HG03060 (cell line): ENCODE measurements around the gene IBSP.

Experiments
- ATAC-seq: cut with Tn5 transposase; IDR thresholded peaks from one replicate; pipeline ENCODE4 v1.9.1; 2021; ENCODE audit warnings: low read depth, moderate number of reproducible peaks; ENCODE audit not compliant: unreplicated experiment

Gene IBSP, protein sequence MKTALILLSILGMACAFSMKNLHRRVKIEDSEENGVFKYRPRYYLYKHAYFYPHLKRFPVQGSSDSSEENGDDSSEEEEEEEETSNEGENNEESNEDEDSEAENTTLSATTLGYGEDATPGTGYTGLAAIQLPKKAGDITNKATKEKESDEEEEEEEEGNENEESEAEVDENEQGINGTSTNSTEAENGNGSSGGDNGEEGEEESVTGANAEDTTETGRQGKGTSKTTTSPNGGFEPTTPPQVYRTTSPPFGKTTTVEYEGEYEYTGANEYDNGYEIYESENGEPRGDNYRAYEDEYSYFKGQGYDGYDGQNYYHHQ

DNA sequence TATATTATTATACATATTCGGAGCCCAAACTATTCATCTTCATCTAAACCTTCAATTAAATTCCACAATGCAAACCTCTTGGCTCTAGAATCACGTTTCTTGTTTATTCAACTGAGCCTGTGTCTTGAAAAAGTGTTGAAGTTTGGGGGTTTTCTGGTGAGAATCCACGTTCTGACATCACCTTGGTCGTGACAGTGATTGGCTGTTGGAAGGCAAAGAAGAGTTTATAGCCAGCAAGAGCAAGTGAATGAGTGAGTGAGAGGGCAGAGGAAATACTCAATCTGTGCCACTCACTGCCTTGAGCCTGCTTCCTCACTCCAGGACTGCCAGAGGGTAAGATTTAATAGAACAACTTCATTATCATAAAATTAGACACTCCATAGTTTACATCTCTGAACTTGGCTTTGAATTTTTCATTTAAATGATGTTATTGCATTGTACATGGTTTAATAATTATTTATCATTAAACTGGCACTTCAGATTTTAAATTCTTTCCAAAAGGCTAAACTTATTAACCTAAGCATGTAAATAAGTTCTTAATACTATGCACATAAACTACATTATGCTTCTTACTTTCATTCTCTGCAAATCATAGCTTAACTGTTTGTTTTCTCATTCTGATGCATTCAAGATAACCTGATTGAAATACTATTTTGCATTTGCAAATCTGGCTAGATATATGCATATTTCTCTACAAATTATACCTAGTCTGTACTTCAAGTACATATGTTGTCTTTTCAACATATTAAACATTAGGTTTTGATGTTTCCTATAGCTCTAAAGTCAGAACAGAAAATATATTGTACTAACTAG lies at the start of gene IBSP:
IBSP (plus strand) TSS at position 254 of the 813 bp plus-strand sequence. CDS start 2,808 bp downstream, outside the sequence.
- no peak for ATAC-seq

DNA sequence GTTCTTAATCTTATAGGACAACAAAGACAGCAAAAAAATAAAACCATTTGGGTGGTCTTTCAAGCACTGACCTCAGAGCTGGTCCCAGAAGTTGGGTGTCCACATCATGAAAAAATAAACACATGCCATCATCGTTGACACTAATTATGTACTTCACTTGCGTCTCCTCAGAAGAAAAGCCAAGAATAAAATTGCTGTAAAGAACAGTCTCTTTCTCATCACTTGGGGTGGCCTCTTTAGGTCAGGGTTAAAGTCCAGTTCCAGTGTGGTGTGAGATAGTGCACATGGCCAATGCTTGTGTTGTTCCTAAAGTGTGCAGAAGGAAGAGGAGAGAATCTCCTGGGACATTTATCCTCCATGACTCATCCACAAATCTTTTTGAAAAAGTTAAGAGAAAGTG lies 49.5 kb upstream of the IBSP start:
- ATAC-seq = no peak

DNA sequence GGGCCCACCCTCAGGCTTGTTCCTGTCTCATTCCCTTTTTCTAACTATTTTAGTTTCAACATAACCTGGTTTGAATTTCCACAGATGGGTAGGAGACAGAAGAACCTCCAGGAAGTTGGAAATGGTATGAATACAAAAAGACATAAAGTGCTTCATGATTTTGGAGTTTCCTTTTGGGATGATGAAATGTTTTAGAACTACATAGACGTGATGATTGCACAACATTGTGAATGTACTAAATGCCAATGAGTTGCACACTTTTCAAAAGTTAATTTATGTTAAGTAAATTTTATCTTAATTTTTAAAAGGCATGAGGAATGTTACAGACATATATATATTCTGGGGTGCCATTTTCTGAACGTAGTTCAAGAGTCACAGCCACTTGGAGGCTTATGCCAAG lies 41.1 kb upstream of the IBSP start:
- no peak for ATAC-seq

GRCh38 chr4:87762311-87762710 lies 37.0 kb upstream of the IBSP start:
- no peak for ATAC-seq

- ATAC-seq = no peak
Observed at GRCh38 chr4:87781569-87781968, 17.8 kb upstream of the IBSP start.

DNA sequence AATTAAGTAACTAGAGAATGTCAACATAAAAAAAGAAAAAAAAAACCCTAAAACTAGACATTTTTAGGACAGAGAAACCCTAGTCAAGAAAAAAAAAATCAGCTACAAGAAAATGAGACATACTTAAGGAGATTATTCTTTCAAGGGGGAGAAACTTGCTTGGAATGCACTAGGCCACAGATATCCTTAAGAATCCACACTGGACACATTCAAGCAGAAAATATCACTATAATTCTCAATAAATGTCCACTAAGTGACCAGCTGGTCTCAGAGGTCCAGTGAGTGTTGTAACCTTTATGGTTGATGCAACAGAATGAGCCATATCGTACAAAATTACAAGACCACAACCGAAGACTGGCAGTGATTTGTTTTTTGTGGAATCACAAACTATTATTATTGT lies 15.6 kb upstream of the IBSP start:
- ATAC-seq = no peak

- ATAC-seq = no peak
Observed at GRCh38 chr4:87785731-87786509, 13.4 kb upstream of the IBSP start.

- no peak for ATAC-seq
Observed at GRCh38 chr4:87802858-87803257, 3.5 kb downstream of the IBSP start.

GRCh38 chr4:87803421-87803820 lies 4.1 kb downstream of the IBSP start:
- no peak for ATAC-seq

DNA sequence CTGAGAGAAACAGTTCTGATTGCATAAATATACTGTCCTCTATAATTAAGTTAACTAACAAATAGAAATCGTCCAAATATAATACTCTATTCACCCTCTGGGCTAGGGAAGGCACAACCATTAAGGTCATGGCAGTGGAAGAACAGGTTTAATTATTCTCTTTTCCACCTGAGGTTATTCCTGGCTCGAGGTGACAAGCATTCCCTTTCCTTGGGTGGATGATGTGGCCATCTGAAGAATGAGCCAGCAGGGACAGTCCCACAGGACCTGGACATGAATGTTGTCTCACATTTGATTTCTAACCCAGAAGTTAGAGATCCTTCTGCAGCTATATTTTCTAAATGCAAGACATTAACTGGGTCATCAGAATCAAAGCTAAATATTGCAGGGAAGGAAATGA lies 5.5 kb downstream of the IBSP start:
- ATAC-seq = no peak

GRCh38 chr4:87805971-87806370 lies 6.6 kb downstream of the IBSP start:
- no peak for ATAC-seq

DNA sequence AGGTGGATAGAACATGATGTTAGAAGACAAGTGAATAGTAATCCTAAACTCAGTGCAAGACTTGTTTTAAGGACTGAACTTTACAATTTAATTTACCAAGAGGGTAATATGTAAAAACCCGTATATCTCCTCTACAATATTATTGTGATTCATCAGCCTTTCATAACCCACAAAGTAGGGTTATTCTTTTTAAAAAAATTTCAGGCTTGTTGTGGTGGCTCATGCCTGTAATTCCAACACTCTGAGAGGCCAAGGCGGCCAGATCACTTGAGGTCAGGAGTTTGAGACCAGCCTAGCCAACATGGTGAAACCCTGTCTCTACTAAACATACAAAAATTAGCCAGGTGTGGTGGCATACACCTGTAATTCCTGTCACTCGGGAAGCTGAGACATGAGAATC lies 7.2 kb downstream of the IBSP start:
- ATAC-seq = no peak

DNA sequence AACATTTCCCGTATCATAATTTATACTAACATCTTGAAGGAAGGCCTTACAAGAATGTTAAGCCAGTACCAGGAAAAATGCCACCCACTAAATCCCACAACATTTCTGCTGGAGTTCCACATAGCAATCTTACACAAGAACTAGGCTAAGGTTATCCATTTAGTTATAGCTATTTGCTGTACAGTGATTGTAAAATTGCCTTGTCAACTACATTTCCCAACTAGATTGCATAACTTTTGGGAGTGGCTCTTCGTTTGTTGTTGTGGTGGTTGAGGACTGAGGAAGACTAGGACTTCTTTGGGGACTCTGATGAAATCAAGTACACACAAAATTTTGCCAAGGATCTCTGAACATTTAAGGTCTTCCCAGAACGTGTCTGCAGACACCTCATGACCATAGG lies 8.0 kb downstream of the IBSP start:
- no peak for ATAC-seq

DNA sequence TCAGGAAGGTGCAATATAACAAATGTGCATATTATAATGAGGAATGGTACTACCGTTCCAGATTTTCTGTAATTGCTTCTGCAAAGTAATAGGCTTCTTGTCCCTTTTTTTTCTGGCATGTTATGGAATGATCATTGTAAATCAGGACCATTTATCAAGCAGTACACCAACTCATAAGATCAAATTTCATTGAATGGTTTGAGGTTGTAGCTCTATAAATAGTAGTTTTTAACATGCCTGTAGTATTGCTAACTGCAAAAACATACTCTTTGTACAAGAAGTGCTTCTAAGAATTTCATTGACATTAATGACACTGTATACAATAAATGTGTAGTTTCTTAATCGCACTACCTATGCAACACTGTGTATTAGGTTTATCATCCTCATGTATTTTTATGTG lies 12.6 kb downstream of the IBSP start:
- ATAC-seq = no peak

DNA sequence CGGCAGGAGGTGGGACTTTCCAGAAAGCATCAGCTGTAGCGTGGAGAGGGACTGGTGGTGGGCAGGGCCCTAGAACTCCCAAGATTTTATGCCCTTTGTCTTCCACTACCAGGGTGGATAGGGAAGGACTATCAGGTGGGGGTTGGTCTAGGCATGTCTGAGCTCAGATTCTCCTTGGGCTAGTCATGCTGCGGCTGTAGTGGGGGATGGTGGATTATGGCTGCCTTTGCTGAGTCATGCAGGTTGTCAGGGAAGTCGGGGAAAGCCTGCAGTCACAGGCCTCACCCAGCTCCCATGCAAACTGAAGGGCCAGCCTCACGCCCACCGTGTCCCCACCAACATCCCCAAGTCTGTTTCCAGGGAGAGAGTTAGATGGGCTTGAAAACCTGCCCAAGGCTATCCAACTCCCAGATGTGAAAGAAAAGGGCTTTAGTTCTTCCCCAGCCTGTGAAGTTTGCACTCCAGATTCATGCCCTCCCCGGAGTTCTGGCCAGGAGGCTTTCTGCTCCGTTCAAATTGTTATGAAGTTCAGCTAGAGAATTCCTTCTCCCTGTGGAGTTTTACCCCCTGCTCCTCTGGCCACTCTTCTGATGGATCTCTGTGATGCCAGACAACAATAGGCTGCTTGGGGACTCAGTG lies 20.0 kb downstream of the IBSP start:
- no peak for ATAC-seq

DNA sequence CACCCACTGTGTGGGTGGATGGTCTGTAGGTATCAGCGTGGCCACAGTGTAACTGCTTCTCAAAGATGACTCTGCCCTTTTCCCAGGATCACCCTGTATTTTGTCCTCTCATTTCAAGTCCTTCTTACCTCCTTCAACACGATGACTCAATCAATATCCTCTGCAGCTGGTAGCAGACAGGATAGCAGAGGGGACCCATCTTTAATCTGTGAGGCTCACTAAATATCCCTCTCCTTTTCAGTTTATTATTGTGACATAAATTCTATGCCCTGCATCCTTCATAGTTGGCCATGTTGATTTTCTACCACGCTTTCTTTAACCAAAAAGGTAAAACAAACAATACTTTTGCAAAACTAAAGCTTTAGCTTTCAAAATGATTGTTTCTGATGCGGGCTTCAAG lies 23.8 kb downstream of the IBSP start:
- no peak for ATAC-seq

DNA sequence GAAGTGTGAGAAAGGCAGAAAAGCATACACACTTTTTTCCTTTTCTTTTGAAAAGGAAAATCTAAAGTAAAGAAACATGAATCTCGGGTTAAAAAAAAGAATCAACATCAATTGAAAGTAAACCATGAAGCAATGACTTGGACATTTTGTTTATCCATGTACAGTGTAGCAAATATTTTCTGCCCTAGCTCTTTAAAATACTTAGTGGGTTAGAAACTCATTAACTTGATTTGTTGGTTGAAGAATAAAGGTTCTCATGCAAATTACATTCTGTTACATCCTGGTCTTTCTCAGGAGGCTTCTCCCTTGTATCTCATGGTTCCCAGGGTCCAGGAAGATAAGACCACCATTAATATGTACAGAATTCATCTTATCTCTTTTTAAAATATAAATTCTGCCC lies 24.4 kb downstream of the IBSP start:
- no peak for ATAC-seq

GRCh38 chr4:87824352-87824751 lies 25.0 kb downstream of the IBSP start:
- no peak for ATAC-seq

DNA sequence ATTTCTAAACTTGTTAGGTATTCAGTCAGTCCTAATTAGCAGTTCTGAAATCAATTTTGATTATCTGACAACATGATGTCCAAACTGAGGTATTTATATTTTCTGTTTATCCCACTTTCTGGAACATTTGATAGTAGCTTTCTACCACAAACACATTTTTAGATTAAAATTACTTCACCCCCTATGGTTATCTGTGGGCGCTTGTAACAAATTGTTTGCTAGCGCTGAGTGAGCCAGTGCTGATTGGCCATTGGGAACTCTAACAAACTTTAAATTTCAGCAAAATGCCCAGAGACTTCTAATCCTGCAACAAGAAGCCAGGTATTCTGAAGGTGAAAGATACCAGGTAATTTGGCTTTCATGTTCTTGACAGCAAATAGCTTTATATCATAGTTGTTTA lies 33.3 kb downstream of the IBSP start, which contains the start of gene MEPE:
MEPE (plus strand) TSS at position 301 of the 400 bp plus-strand sequence. CDS start 1,746 bp downstream, outside the sequence.
- ATAC-seq = no peak

- ATAC-seq = no peak
Observed at GRCh38 chr4:87834401-87834800, 35.0 kb downstream of the IBSP start.

GRCh38 chr4:87835197-87835596 lies 35.8 kb downstream of the IBSP start:
- no peak for ATAC-seq
